Stimulated activated CD4-positive, alpha-beta T cell treated with anti-CD3 and anti-CD28 coated beads, Interleukin-4, amount 100 ng/mL, for 48 hours (primary cell): ENCODE data around the gene ARHGEF19.
"Not testable (repeated sequence)": the region's sequence is repeated elsewhere in the genome, so short reads cannot be mapped to it uniquely, and the experiment has no call there.

Experiments used
- DNase-seq, 2 donors: peaks; one replicate each; pipeline ENCODE4 v3.0.0-alpha.2; 2020; ENCODE audit warnings: low read depth in 2 of 2

ARHGEF19 gene

DNA sequence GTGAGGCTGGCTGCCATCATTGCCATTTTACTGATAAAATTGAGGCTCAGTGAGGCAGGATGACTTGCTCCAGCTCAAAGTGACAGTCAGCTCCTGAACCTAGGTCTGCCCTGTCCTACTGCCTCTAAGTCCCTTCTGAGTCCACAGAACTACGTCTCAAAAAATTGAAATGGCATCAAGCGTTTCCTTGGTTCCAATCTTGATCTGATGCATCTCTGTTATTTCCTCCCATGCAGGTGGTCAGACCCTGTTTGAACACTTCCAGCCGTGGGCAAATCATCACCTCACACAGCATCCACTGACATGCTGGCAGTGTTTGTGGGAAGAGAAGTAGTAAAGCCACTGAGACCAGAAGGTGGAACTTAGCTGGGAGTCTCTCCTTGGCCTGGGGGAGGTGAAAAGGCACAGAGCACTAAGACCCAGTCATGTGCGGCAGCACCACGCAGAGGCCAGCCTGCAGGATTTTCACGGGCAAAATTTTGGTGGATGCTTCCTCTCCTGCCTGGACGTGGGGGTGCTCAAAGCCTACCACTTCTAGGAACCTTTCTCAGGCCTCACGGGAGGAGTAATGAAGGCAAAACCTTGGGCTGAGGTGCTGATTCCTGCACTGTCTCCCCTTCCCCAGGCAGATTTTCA is 32.3 kb upstream of the ARHGEF19 start:
- no peak for DNase-seq

DNA sequence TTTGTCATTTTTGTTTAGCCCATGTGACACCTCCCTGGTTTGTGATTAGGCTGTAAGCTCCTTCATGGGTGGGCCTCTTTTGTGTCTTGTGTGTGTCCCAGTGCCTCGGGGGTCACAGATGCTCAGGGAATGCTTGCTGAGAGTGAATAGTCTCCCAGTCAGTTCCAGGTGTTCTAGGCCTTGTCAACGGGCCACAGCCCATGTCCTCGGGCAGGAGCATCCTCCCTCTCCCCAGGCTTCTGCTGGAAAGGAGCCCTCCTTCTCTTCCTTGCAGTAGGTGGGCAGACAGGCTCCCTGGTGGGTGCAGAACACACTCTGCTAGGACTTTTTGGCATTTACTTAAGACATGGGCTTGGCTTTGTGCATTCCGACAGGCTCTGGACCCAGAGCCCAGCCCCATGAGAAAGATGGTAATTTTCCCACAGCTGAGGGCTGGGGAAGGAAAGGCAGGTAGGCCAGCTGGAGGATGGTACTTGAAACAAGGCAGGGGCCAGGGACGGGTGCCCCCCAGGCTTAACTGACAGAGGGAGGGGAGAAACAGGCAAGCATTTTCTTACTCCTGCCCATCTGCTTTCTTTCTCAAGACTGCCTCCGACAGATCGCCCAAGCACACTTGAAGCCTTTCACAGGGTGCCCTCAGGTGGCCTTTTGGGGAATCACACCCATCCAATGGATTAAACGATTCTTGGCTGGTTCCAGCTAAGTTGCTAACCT is 31.6 kb upstream of the ARHGEF19 start:
- peak; percentile 58 to 69 for DNase-seq

DNA sequence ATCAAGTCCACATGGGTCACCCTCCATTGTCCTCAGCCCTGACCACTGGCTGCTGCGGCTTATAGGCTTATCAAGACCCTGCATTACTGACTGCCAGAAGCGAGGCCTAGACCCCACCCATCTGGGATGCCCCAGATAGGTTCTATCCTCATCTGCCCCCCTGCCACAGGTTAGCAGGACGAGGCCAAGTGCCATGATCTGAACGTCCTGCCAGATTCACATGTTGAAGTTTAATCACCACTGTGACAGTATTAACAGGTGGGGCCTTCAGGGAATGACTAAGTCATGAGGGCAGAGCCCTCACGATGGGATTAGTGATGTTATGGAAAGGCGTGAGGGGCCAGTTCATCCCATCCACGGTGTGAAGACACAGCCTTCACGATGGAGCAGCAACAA is 30.8 kb upstream of the ARHGEF19 start:
- DNase-seq: no peak

DNA sequence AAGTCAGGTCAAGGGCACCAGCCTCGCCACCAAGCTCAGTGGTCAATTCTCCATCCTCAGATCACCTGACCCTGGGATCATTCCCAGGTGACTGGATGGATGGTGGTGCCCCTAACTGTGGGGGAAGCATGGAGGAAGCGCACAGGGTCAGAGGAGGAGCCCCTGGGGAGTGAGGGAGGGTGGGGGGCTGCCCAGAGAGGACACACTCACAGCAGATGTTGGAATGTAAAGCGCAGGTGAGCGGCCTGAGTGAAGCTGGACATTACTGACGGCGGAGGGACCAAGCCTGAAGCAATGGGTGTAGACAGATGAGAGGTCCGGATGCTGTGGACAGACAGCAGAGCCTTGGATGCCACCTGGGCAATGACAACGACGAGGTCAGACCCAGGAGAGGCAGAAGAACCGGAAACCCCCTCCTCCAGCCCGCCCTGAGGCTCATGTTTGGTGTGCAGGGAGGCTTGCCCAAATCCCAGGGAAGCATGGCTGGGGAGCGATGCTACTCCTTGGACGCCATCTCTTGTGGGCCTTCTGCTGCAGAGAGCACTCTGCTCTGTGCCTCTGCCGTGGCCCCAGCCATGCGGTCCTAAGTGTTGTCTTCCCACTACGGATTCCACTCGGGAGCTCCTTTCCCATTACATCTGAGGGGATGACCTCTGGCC is 30.2 kb upstream of the ARHGEF19 start:
- DNase-seq: no peak

DNA sequence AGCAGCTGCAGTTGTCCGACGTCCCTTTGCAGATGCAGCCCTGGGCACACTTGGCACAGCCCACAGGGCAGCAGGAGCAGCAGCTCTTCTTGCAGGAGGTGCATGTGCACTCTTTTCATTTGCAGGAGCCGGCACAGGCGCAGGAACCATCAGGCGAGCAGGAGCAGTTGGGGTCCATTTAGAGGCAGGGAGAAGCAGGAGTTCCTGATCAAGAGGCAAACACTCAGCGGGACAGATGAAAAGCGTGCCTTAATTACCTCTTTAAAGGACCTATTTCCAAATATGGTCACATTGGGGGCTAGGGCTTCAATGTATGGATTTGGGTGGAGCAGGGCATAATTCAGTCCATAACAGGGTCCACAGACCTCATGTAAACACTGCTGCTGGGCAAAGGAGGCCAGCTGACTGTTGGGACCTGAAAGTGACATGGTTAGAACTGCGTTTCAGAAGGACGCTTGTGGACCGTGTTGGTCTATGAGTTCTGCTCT is 28.8 kb upstream of the ARHGEF19 start:
- DNase-seq: no peak

DNA sequence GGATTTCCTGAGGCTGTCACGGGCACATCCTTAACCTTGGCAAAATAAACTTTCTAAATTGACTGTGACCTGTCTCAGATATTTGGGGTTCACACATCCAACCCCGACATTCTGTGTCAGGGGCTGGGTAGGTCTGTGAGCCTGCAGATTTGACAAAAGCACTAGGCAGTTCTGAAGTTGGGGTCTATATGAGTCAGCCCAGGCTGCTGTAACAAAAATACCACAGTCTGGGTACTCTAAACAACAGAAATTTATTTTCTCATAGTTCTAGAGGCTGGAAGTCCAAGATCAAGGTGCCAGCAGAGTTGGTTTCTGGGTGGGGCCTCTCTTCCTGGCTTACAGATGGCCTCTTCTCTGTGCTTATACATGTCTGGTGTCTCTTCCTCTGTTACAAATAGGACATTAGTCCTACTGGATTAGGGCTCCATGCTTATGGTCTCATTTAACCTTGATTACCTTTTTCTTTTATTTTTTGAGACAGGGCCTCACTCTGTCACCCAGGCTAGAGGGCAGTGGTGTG is 27.6 kb upstream of the ARHGEF19 start:
- DNase-seq: no peak

DNA sequence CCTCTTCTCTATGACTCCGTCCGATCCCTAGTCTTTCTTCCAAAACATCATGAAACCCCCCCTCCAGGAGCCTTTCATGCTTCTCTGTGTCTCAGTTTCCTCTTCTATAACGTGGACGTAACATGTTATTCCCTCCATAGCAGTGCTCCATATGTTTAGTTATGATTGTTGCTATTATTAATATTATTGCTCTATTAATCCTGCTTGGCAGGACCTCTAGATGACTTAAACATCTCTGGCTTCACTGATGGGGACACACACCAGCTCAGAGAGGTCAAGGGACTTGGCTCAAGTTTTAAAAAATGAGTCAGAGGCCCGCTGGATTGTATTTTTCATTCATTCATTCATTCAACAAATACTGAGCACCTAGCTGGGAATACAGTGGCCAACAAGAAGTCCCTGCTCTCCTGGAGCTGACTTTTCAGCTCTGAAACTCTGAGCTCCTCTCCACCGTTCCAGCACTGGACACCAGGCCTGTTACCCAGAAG is 24.9 kb upstream of the ARHGEF19 start:
- no peak for DNase-seq

DNA sequence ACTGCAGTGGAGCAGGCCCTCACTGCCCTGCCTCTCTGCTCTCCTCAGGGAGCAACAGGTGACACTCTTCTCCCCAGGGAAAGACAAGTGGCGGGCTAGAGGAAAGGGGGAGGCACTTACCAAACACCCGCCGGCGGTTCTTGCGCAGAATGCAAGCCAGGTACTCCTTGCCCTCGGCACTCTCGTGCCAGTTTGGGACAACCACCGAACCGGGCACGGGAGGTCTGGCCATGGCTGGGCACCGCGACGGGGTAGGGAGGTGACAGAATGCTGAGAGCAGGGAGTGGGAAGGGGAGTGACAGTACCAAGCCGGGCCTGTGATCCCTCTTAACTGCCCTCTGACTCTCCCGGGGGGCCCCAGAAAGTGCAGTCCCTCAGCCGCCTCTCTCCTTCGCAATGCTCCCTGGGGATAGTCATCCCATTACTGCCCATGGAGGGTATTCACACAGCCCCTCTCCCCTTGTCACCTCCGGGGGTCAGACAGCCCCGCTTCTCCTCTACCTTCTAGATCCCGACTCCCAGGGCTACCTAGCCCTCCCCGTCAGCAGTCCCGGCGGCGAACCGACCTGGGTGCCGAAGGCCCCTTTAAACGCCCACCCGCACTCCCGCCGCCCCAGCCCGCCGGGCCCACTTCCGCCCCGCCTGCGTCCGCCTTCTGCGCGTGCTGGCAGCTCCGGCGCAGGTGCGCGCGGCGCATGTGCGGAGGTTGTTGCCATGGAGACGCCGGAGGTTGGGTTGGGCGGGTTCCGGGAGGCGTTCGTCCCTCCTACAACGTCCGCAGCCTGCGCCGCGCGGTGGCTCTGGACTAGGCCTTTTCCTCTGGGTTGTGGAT is 24.3 kb upstream of the ARHGEF19 start, which contains the start of gene CPLANE2:
CPLANE2 (minus strand) TSS at position 673 of the 832 bp plus-strand sequence; CDS start at position 232, 441 bp downstream.
- DNase-seq: peak; percentile 94

DNA sequence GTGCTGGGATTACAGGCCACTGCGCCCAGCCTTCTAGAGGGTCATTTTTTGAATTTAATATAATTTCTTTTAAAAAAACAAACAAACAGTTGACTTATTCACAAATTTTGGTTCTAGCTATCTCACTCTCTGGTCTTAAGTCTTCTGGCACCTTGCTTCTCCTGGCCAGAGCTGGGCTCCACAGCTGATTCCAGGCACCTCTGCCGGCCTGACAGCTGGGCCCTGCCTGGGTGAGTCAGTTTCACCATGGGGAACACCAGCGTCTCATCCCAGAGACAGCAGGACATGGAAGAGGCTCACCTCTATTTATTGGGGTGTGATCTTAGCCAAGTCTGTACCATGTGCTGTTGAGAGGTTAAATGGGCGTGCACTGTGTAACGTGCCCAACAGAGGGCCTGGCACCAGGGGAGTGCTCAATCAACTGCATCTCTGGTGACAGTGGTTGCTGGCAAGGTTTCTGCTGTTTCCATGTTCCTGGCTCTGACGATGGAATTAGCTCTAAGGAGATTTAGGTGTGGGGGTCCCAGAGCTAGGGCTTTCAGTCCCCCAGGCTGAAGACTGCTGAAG is 23.6 kb upstream of the ARHGEF19 start:
- peak; percentile 16 to 27 for DNase-seq

DNA sequence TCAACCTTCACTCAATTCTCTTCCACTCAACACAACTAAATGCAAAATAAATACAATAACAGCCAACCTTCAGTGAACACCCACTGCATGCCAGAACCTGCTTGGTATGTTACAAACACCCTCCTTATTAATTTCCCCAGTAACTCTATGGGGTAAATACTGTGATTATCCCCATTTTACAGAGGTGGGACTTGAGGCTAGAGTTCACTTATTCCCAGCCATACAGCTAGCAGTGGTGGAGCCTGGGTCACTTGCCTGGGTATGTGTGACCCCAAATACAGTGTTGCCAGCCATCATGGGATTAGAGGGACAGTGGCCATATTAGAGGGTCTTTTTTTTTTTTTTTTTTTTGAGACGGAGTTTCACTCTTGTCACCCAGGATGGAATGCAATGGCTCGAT is 22.9 kb upstream of the ARHGEF19 start:
- DNase-seq: no peak

DNA sequence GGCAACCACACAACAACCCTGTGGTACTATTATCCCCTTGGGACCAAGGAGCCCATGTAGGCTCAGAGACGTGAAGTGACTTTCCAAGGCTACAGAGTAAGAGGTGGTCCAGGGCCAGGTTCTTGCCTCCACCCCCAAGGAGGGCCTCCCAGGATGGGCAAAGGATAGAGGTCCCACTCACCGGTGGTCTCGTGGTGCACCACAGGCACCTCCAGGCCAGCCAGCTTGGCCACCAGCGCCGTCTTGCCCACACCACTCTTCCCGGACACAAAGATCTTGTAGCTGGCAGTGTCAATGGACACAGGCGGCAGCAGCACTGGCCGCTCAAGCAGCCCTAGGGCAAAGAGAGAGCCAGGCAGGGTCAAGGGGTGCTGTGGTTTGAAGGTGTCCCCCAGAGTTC is 21.0 kb upstream of the ARHGEF19 start:
- no peak for DNase-seq

DNA sequence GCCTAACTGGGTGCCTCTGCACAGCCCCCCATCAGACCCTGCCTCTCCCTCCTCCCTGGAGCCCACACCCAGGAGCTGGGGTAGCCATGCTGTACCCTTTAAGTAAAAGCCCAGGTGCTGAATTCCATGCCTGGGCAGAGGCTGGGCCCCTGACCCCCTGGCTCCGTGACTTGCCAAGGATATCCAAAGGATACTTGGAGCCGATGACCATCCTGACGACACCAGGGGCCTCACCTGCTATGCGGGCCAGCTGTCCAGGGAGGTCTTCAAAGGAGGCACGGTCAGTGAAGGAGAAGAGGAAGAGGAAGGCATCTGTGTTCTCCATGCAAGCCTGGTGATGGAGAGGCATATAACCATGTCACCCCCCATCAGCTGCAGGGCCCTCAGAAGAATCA is 19.9 kb upstream of the ARHGEF19 start:
- DNase-seq: no peak

DNA sequence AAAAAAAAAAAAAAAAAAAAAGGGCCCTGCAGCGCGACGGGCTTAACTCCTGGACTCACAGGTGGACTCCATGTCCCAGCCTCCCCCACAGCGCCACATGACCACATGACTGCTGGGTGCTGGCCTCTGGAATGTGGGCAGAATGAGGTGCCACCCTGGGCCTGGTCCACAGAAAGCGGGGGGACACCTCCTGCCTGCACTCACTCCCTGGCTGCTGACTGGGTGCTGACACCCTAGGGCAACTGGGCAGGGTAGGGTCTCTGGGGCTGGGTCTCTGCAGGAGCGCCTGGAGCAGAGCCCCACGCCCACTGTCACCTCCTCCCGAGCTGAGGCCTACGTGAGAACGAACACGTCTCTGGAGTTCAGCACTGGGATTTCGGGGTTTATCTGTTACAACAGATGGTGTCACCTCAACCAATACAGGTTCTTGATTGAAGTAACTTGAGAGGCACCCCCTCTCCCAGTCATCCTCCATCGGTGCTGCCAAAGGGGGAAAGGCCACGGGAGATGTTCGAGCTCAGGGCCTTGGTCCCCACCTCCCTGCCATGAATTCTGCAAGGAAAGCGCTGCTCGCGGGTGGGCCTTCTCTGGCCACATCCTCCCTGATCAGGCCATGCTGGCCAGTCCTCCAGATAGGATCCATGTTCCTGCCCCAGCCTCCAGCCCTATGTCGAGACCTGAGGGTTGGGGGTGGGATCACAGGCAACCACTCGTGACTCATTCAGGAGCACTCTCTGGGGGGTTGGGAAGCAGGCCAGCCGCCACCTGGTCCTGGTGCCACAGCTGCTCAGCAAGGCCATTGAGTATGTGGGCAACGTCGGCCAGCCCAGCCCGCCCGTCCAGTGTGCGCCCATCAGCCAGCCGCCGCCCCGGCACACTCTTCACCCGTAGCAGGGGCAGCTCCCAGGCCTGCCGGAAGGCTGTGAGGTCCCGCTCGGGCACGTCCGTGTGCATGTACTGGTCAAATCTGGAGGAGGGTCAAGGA is 19.2 kb upstream of the ARHGEF19 start:
- DNase-seq: no peak

DNA sequence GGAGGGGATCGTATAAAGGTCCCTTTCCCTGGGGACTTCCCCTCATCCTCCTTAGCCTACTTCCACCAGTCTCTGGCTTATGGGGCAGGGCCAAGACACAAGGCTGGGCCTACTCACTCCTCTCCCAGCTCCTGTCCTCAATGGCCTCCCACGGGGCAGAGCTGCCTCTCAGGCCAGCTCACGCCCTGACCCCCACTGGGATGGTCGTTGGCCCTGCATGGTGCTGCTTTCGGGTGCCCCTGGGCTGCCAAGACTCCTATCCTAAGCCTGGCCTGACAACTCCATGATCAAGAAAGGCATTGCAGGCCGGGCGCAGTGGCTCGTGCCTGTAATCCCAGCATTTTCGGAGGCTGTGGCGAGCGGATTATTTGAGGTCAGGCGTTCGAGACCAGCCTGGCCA is 18.3 kb upstream of the ARHGEF19 start:
- no peak for DNase-seq

DNA sequence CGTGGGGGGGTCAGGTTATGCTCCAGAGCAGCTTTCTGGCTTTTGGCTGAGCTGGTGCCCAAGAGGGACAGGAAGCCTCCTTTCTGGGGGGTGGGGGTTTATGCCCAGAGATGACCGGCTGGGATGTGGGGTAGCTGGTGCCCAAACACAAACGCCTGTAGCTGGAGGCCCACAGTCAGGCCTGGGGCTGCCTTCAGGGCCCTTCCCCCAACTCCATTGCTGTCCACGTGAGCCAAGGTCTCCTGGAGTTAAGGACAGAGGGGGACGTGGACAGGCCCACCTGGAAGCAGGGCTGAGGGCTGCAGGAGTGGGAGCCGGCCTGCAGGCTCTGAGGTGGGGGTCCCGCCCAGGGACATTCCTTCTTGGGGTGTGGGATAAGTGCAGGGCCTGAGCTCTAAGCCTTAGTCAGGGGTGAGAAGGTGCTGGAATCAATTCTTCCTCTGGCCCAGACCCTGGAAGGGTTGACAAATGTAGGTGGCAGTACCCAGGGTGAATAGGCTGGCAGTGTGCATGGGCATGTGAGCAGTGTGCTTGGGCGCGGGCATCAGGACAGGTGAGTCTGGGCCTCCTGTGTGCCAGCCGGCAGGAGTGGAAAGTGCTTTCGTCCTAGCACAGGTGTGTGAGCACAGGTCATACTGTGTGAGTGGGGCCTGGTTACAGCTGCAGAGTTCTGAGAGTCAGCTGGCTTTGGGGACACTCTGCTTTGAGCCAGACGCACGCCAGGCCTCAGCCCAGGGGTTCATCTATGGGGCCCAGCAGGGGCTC is 17.7 kb upstream of the ARHGEF19 start:
- DNase-seq: no peak

DNA sequence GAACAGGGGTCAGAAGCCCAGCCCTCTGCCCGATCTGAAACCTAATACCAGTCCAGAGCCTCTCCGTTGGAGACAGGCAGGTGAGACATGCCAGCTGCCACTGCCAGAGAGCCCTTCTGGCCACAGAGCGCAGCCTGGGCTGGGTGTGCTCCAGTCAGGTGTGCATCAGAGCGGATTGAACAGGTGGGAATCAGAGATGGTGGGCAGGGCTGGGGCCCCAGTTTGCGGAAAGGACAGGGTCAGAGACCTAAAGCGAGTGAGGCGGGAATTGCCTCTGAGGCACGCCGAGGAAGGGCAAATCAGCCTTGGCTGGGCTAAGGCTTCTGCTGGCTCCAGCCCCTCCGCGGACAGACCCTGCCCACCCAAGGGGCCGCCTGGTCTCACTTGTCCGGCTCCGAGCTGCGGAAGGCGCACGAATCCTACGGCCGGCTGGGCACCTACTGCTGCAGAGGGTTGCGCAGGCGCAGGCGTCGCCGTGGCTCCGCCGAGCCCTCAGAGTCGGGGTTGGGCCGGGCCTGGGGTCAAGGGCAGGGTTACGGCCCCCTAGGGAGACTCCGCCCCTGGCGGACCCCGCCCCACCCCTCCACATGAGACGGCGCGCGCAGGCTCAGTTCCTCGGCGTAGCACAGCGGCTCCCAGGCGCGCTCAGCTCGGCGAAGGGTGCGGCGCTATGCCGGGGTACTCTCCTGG is 14.2 kb upstream of the ARHGEF19 start:
- no peak for DNase-seq

DNA sequence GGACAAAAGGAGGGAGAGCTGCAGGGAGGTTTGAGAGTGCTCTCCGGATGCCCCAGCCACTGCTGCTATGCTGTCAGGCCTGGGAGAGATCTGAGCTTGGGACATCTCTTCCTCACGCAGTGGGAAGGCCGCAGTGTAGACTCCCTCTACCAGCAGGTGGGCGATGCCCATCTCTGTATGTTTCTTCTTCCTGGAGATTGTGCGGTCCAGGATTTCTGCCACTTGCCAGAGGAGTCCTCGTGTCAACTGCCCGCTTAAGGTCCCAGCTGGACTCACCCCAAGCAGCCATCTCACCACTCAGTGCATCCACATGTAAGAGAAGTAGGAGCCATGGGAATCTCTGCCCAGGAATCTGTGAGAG is 13.7 kb upstream of the ARHGEF19 start:
- no peak for DNase-seq

DNA sequence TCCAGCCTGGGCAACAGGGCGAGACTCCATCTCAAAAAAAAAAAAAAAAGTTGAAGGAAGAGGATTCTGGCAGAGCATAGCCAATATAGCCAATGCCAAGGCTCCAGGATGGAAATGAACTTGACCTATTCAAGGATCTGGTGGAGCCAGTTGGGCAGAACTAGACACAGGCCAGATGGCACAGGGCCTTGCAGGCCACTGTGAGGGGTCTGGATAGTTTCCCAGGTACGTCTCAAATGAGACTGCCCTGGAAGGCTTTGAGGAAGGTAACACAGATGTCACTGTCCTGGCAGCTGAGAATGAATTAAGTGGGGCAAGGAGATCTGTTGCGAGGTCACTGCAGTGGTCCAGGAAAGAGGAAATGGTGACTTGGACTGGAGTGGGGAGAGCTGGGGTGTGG is 12.0 kb upstream of the ARHGEF19 start:
- DNase-seq: no peak

DNA sequence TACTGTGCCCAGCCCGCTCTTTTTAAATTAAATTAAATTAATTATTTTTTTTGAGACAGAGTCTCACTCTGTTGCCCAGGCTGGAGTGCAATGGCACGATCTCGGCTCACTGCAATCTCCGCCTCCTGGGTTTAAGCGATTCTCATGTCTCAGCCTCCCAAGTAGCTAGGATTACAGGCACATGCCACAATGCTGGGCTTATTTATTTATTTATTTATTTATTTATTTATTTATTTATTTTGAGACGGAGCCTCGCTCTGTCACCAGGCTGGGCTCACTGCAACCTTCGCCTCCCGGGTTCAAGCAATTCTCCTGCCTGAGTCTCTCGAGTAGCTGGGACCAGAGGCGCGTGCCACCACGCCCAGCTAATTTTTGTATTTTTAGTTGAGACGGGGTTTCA is 10.3 kb upstream of the ARHGEF19 start:
- DNase-seq: not testable (repeated sequence)
